NT2/D1 (cell line): ENCODE results near the gene ZFP36L2.

Experiments used
- DNase-seq: peaks from one replicate; pipeline ENCODE4 v3.0.0-alpha.2; 2011; ENCODE audit warnings: low read depth, low spot score
- H3K27me3 ChIP-seq: 2 replicates; pipeline ENCODE4 v1.6.0; 2011; ENCODE audit warnings: mild to moderate bottlenecking; ENCODE audit not compliant: insufficient read length, insufficient read depth
- H3K36me3 ChIP-seq: 2 replicates; pipeline ENCODE4 v1.6.1; 2011; ENCODE audit warnings: mild to moderate bottlenecking, low read length, mixed read lengths; ENCODE audit not compliant: insufficient read depth, insufficient read length
- H3K4me1 ChIP-seq: 2 replicates; pipeline ENCODE4 v1.5.1; 2011; ENCODE audit not compliant: insufficient read depth, insufficient read length
- H3K4me3 ChIP-seq: 2 replicates; pipeline ENCODE4 v1.5.1; 2011; ENCODE audit warnings: low read depth; ENCODE audit not compliant: insufficient read length
- H3K9ac ChIP-seq: 2 replicates; pipeline ENCODE4 v1.6.0; 2011; ENCODE audit warnings: low read depth; ENCODE audit not compliant: insufficient read length
- H3K9me3 ChIP-seq: 2 replicates; pipeline ENCODE4 v1.5.1; 2011; ENCODE audit warnings: mild to moderate bottlenecking, low read length; ENCODE audit not compliant: insufficient read depth
- SUZ12 ChIP-seq: IDR thresholded peaks from 2 replicates; pipeline ENCODE4 v1.6.1; 2011; ENCODE audit not compliant: insufficient read length, insufficient read depth; ENCODE audit errors: extremely low read depth
- YY1 ChIP-seq: IDR thresholded peaks from 2 replicates; pipeline ENCODE4 v1.6.1; 2011; ENCODE audit not compliant: insufficient read length, insufficient read depth
- ZNF274 ChIP-seq: IDR thresholded peaks from 2 replicates; pipeline ENCODE4 v1.6.1; 2011; ENCODE audit warnings: mild to moderate bottlenecking, low read depth, low read length

The ZFP36L2 gene

GRCh38 chr2:43199492-43200488 lies 26.6 kb downstream of the ZFP36L2 start:
- no peaks in the 10 kb centered on the region for H3K36me3 ChIP-seq
- H3K4me1 ChIP-seq = peaks cover 1% of the 10 kb centered on the region
- no peaks in the 10 kb centered on the region for H3K9me3 ChIP-seq
- H3K27me3 ChIP-seq = no peaks in the 10 kb centered on the region
- TF ChIP-seq YY1 (no peak), SUZ12 (no peak), ZNF274 (no peak)
- no peak overlapping the region for H3K4me3 ChIP-seq
- DNase-seq = no peak
- no peak overlapping the region for H3K9ac ChIP-seq

GRCh38 chr2:43198263-43198662 lies 28.1 kb downstream of the ZFP36L2 start:
- DNase-seq = no peak
- Histone ChIP-seq H3K9me3 (no peaks in the 10 kb centered on the region), H3K4me1 (peaks cover 9% of the 10 kb centered on the region), H3K27me3 (no peaks in the 10 kb centered on the region), H3K9ac (no peak overlapping the region), H3K4me3 (no peak overlapping the region), H3K36me3 (no peaks in the 10 kb centered on the region)
- TF ChIP-seq SUZ12 (no peak), YY1 (no peak), ZNF274 (no peak)

GRCh38 chr2:43197588-43197896 lies 28.9 kb downstream of the ZFP36L2 start:
- H3K9ac ChIP-seq = no peak overlapping the region
- H3K27me3 ChIP-seq = no peaks in the 10 kb centered on the region
- DNase-seq = no peak
- no peaks in the 10 kb centered on the region for H3K36me3 ChIP-seq
- H3K9me3 ChIP-seq = no peaks in the 10 kb centered on the region
- H3K4me3 ChIP-seq = no peak overlapping the region
- peaks cover 9% of the 10 kb centered on the region for H3K4me1 ChIP-seq
- TF ChIP-seq SUZ12 (no peak), YY1 (no peak), ZNF274 (no peak)

GRCh38 chr2:43196768-43197587 lies 29.4 kb downstream of the ZFP36L2 start:
- Histone ChIP-seq H3K9ac (no peak overlapping the region), H3K9me3 (no peaks in the 10 kb centered on the region), H3K27me3 (no peaks in the 10 kb centered on the region), H3K4me1 (peaks cover 9% of the 10 kb centered on the region), H3K36me3 (no peaks in the 10 kb centered on the region), H3K4me3 (no peak overlapping the region)
- DNase-seq = no peak
- TF ChIP-seq ZNF274 = no peak
- no peak for TF ChIP-seq YY1
- no peak for TF ChIP-seq SUZ12

GRCh38 chr2:43194121-43194869 lies 32.1 kb downstream of the ZFP36L2 start:
- Histone ChIP-seq H3K36me3 (no peaks in the 10 kb centered on the region), H3K4me3 (no peak overlapping the region), H3K9me3 (no peaks in the 10 kb centered on the region), H3K27me3 (no peaks in the 10 kb centered on the region), H3K4me1 (peaks cover 12% of the 10 kb centered on the region), H3K9ac (no peak overlapping the region)
- DNase-seq = no peak
- TF ChIP-seq ZNF274 = no peak

GRCh38 chr2:43193652-43194120 lies 32.7 kb downstream of the ZFP36L2 start:
- Histone ChIP-seq H3K27me3 (no peaks in the 10 kb centered on the region), H3K9ac (no peak overlapping the region), H3K9me3 (no peaks in the 10 kb centered on the region), H3K4me1 (peaks cover 12% of the 10 kb centered on the region), H3K4me3 (no peak overlapping the region), H3K36me3 (no peaks in the 10 kb centered on the region)
- no peak for DNase-seq
- TF ChIP-seq ZNF274 = no peak
- TF ChIP-seq YY1 = no peak
- no peak for TF ChIP-seq SUZ12
